Prostate gland (tissue), 2 donors: Measurements from ENCODE around the gene NDUFS2. TPM values are rescaled to one million over a fixed set of nuclear protein-coding genes. Genes with fewer than 3 reads are reported as not detected.

Experiments
- DNase-seq: peaks from one replicate; pipeline ENCODE4 v3.0.0-alpha.2; 2019; ENCODE audit warnings: low spot score
- H3K27ac ChIP-seq, 2 donors: fragments of 200-600 bp; sonication (generic); 2 replicates each; pipeline ENCODE4 v1.5.1; 2017 to 2019
- H3K27me3 ChIP-seq: fragments of 200-600 bp; sonication (generic); replicated peaks from 2 replicates; pipeline ENCODE4 v1.5.1; 2019; ENCODE audit not compliant: insufficient read depth
- H3K36me3 ChIP-seq, 2 donors: fragments of 200-600 bp; sonication (generic); 1 replicate in 1 of 2; 2 replicates in 1 of 2; pipeline versions ENCODE4 v1.5.1 to v1.8.1; 2017 to 2019
- H3K4me1 ChIP-seq: fragments of 200-600 bp; sonication (generic); replicated peaks from 2 replicates; pipeline ENCODE4 v1.5.1; 2019
- H3K4me3 ChIP-seq, 2 donors: fragments of 200-600 bp; sonication (generic); 2 replicates each; pipeline ENCODE4 v1.5.1; 2017 to 2019
- H3K9me3 ChIP-seq: fragments of 200-600 bp; sonication (generic); 2 replicates; pipeline ENCODE4 v1.5.1; 2017
- CTCF ChIP-seq, 4 experiments: fragments of 200-600 bp in 2 of 4; fragments of 450-650 bp in 2 of 4; sonication (generic) in 2 of 4; IDR thresholded peaks; 1 replicate in 3 of 4; 2 replicates in 1 of 4; pipeline ENCODE4 v1.5.1; 2016 to 2019; ENCODE audit warnings: antibody characterized with exemption in 4 of 4, mild to moderate bottlenecking in 2 of 4, moderate library complexity in 2 of 4
- POLR2A ChIP-seq: fragments of 450-650 bp; IDR thresholded peaks from one replicate; pipeline ENCODE4 v1.6.1; 2016; ENCODE audit warnings: antibody characterized with exemption, mild to moderate bottlenecking
- POLR2AphosphoS5 ChIP-seq: sonication (generic); formaldehyde crosslinking; IDR thresholded peaks from one replicate; pipeline ENCODE4 v1.6.1; 2017; ENCODE audit warnings: antibody characterized with exemption
- WGBS: methylation state at CpG from one replicate; pipeline ENCODE4 v1.1.5; 2018; 5-methylcytosine and 5-hydroxymethylcytosine counted together
- intact Hi-C: fragments of 100-400 bp; cut with DNase I; formaldehyde crosslinking; loops from one replicate; pipeline ENCODE4 v1.14.2; 2022
- total RNA-seq, 2 donors: library from RNA; depleted of rRNA; stranded (reverse); fragments of >200 nt; gene quantifications; one replicate each; pipeline ENCODE4 v1.1.0, GENCODE V29; 2016

NDUFS2 gene
- total RNA-seq, 2 donors from 2014 or later = 108 to 111 TPM

GRCh38 chr1:161209790-161210409, 7.7 kb downstream of the NDUFS2 start:
- Histone ChIP-seq H3K36me3 (peaks cover 8 to 26% of the 10 kb centered on the region in 2 donors), H3K27me3 (no peaks in the 10 kb centered on the region), H3K27ac (peak overlapping the region in 1 of 2 donors; percentile 5), H3K9me3 (no peaks in the 10 kb centered on the region), H3K4me1 (no peaks in the 10 kb centered on the region), H3K4me3 (no peak overlapping the region)
- intact Hi-C loops = no loop called here
- 35% methylated on average over 11 of the region's 11 CpGs for WGBS
- DNase-seq = peak; percentile 52
- TF ChIP-seq POLR2A (no peak), POLR2AphosphoS5 (peak; percentile 33), CTCF (IDR thresholded peaks at IDR 0.05) (peak; percentile 63 to 91 (median 76))

DNA sequence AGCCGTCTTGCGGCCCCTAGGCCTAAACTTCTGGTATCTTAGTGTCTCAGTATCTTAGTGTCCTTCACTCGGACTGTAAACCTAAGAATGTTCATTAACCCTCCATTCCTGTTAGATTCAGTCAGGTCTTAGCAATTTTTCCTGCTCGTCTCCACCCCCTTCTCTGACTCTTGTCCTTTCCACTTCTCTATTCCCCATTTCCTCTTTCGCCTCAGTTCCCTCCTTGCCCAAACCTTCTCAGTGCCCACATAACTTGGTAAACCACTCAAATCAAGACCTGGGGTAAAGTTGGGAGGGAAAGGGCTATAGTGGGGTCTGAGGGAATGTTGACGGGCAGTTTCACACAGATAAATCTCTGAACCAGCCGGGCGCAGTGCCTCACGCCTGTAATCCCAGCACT, 12.2 kb downstream of the NDUFS2 start:
- Histone ChIP-seq H3K4me1 (no peaks in the 10 kb centered on the region), H3K4me3 (no peak overlapping the region), H3K36me3 (peaks cover 8 to 22% of the 10 kb centered on the region in 2 donors), H3K27ac (no peak overlapping the region), H3K9me3 (no peaks in the 10 kb centered on the region), H3K27me3 (no peaks in the 10 kb centered on the region)
- no peak for TF ChIP-seq POLR2AphosphoS5
- no peak for TF ChIP-seq POLR2A
- TF ChIP-seq CTCF (IDR thresholded peaks at IDR 0.05) = no peak
- intact Hi-C loops = no loop called here
- DNase-seq = no peak
- WGBS = 91% methylated on average over 9 of the region's 9 CpGs

- no peak for DNase-seq
- H3K4me1 ChIP-seq = no peaks in the 10 kb centered on the region
- 75% methylated on average over 10 of the region's 10 CpGs for WGBS
- no peak within 1 kb of the TSS for H3K4me3 ChIP-seq
- no peak within 1 kb of the TSS for H3K27ac ChIP-seq
- H3K9me3 ChIP-seq = no peaks in the 10 kb centered on the region
- intact Hi-C loops = no loop called here
- peaks cover 8 to 22% of the 10 kb centered on the region in 2 donors for H3K36me3 ChIP-seq
- no peak for TF ChIP-seq POLR2AphosphoS5
- no peak for TF ChIP-seq CTCF (IDR thresholded peaks at IDR 0.05)
- TF ChIP-seq POLR2A = no peak
- no peaks in the 10 kb centered on the region for H3K27me3 ChIP-seq
Measured at GRCh38 chr1:161215076-161215475, 12.9 kb downstream of the NDUFS2 start, which contains the start of gene FCER1G. FCER1G (plus strand) TSS chr1:161215295; CDS start chr1:161215322, 27 bp downstream.

DNA sequence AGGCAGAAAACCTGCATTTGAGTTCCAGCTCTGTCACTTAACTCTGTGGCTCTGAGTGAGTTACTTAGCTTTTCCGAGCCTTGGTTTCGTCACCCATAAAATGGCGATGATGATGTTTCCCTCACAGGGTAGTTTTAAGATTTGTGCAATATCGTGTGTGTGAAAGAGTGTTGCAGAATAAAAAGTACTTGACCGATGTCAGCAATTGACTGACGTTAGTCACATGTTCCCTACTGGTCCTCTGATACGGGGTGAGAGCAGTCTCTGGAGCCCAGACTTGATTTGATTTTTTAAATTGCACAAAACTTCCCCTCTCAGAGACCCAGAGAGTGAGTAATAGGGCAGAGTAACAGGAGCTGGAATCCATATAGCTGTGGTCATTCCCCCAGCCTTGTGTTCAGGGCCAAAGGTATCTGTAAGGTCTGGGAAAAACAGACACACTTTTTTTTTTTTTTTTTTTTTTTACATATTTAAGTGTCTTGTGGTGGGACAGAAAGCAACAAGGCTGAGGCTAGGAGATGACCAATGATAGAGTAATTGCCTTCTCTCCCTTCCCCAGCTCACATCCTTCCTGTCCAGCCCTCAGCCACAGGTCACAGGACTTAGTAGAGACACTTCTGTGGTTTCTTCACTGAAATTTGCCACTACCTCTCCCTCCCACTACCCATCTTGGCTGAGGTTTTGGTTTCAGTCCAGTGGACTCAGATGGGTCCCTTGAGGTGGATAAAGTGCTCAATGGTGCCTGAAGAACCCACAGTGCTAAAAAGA, 15.0 kb downstream of the NDUFS2 start:
- H3K4me3 ChIP-seq = no peak overlapping the region
- DNase-seq = no peak

DNA sequence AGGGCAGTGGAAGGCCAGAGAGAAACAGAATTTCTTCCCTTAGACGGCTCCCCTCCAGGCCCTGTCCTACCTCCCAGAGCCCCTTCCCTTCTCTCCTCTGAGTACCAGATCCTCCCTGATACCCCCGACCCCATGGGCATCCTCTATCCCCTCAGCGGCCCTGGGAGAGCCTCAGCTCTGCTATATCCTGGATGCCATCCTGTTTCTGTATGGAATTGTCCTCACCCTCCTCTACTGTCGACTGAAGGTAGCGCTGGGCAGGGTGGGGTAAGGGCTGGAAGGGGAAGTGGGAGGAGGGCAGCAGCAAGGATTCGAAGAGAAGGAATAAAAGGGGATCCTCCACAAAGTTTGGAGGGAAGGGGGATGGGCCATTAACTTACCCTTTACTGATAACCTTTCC, 15.7 kb downstream of the NDUFS2 start:
- intact Hi-C loops = no loop called here
- H3K36me3 ChIP-seq = peaks cover 8 to 11% of the 10 kb centered on the region in 2 donors
- whole genome bisulfite sequencing = 73% methylated on average over 6 of the region's 6 CpGs
- H3K27me3 ChIP-seq = no peaks in the 10 kb centered on the region
- no peak overlapping the region for H3K4me3 ChIP-seq
- H3K4me1 ChIP-seq = no peaks in the 10 kb centered on the region
- H3K27ac ChIP-seq = no peak overlapping the region
- DNase-seq = no peak
- H3K9me3 ChIP-seq = no peaks in the 10 kb centered on the region
- no peak for TF ChIP-seq POLR2AphosphoS5

More for the DNA sequence above, 15.0 kb downstream of the NDUFS2 start:
- H3K9me3 ChIP-seq = no peaks in the 10 kb centered on the region
- H3K4me1 ChIP-seq = no peaks in the 10 kb centered on the region
- no peak overlapping the region for H3K27ac ChIP-seq
- intact Hi-C loops = no loop called here
- TF ChIP-seq POLR2AphosphoS5 = no peak
- H3K27me3 ChIP-seq = no peaks in the 10 kb centered on the region
- H3K36me3 ChIP-seq = peaks cover 8 to 18% of the 10 kb centered on the region in 2 donors
- 70% methylated on average over 7 of the region's 7 CpGs for WGBS
